ENCODE measurements around the gene C5orf15. TPM values are rescaled to one million over a fixed set of nuclear protein-coding genes. Genes with fewer than 3 reads are reported as not detected.

Gene C5orf15
- polyA plus RNA-seq, 1 of the 3 experiments (the other 2 are of a cell fraction), result 81.0 TPM

- Histone ChIP-seq H3K27me3 (ENCODE audit: insufficient read depth) (no peaks in the 10 kb centered on the region; the same call in 1 of the 2 replicates), H3K27ac (ENCODE audit: low read depth in 2 of 2, low read length in 1 of 2) (peak overlapping the region in 1 of 2 experiments; percentile 51; a peak in 1 of 4 replicates), H2AFZ (ENCODE audit: low read depth) (no peak overlapping the region), H3K9me3 (no peaks in the 10 kb centered on the region), H3K9ac (no peak overlapping the region), H3K4me2 (no peak overlapping the region), H3K79me2 (ENCODE audit: insufficient read depth) (no peaks in the 10 kb centered on the region), H4K20me1 (ENCODE audit: insufficient read depth) (no peaks in the 10 kb centered on the region), H3K9me2 (no peaks in the 10 kb centered on the region), H3K4me3 (ENCODE audit: low read depth in 2 of 2, low read length in 1 of 2) (no peak overlapping the region), H3K4me1 (ENCODE audit: control insufficient read depth in 1 of 2, insufficient read depth in 2 of 2, low read depth in 1 of 2, low read length in 1 of 2) (peaks cover 0 to 14% of the 10 kb centered on the region in 2 experiments; a peak in 2 of 4 replicates), H3K36me3 (replicated peaks in 1 of 2; ENCODE audit: control insufficient read depth in 1 of 2, insufficient read depth in 2 of 2, low read length in 1 of 2) (no peaks in the 10 kb centered on the region), H3F3A (replicated peaks; ENCODE audit: insufficient read depth) (no peaks in the 10 kb centered on the region)
- 53% methylated on average over 8 of the region's 8 CpGs for WGBS (ENCODE audit: low lambda C conversion rate)
- ChIA-PET CTCF (no interaction called here), POLR2A (no interaction called here)
- DNase-seq, result no peak
- no peak for TF ChIP-seq GATA2 (CRISPR knock-in tag; IDR thresholded peaks at IDR 0.05)
- TF ChIP-seq TEAD4 (IDR thresholded peaks at IDR 0.05; ENCODE audit: borderline replicate concordance, insufficient read depth), result no peak
- TF ChIP-seq RXRA (IDR thresholded peaks at IDR 0.05; ENCODE audit: borderline replicate concordance, low read depth), result no peak
- TF ChIP-seq FOXM1 (IDR thresholded peaks at IDR 0.05; ENCODE audit: low read depth), result no peak
- TF ChIP-seq CHD2 (IDR thresholded peaks at IDR 0.05; ENCODE audit: low read length, partially characterized antibody), result no peak
- TF ChIP-seq RAD21 (IDR thresholded peaks at IDR 0.05; ENCODE audit: low read length), result no peak
- TF ChIP-seq IRF3 (IDR thresholded peaks at IDR 0.05; ENCODE audit: low read depth, low read length), result no peak
- TF ChIP-seq EZH2phosphoT487 (IDR thresholded peaks at IDR 0.05; ENCODE audit: borderline replicate concordance, low read depth), result no peak
- TF ChIP-seq NFIC (IDR thresholded peaks at IDR 0.05; ENCODE audit: borderline replicate concordance), result no peak
- no peak for TF ChIP-seq MEF2A (IDR thresholded peaks at IDR 0.05; ENCODE audit: borderline replicate concordance, low read depth)
- no peak for TF ChIP-seq RFX5 (IDR thresholded peaks at IDR 0.05; ENCODE audit: low read length)
- no peak for TF ChIP-seq SIN3A (IDR thresholded peaks at IDR 0.05; ENCODE audit: borderline replicate concordance, low read depth, low read length)
- TF ChIP-seq TCF12 (IDR thresholded peaks at IDR 0.05), result no peak
- TF ChIP-seq SMC3 (IDR thresholded peaks at IDR 0.05; ENCODE audit: low read depth, low read length), result no peak
- TF ChIP-seq REST (IDR thresholded peaks at IDR 0.05; ENCODE audit: low read depth, low read length), result no peak
- TF ChIP-seq TAF1 (IDR thresholded peaks at IDR 0.05; ENCODE audit: borderline replicate concordance, low read depth, low read length), result no peak
- no peak for TF ChIP-seq MXI1 (IDR thresholded peaks at IDR 0.05; ENCODE audit: low read depth, low read length)
- TF ChIP-seq YY1 (IDR thresholded peaks at IDR 0.05; ENCODE audit: low read depth), result no peak
Observed at GRCh38 chr5:133913413-133914155, 54.8 kb downstream of the C5orf15 start.

All from SK-N-SH (cell line).